Measurements from ENCODE around the gene TMEM213. TPM values are rescaled to one million over a fixed set of nuclear protein-coding genes. Genes with fewer than 3 reads are reported as not detected.

The TMEM213 gene
- total and polyA plus RNA-seq, 10 of the 15 experiments (the other 5 are each of a cell fraction or from before 2014, with no cell fraction given): not detected

GRCh38 chr7:138837627-138838026, 39.8 kb downstream of the TMEM213 start:
- ATAC-seq (no peak), FAIRE-seq (no peak), DNase-seq (ENCODE audit: low read depth, low spot score) (no peak)
- no peak overlapping the region for H3K9ac ChIP-seq (ENCODE audit: control insufficient read depth, insufficient read depth, low read length)
- ChIA-PET CTCF (interaction anchor here (0.8 kb wide), 1 partner anchor 23 kb away, joined by 3 read pairs; no protein-coding TSS in a partner anchor), POLR2A (no interaction called here), SMC1A (ENCODE audit: uncharacterized antibody, unreplicated experiment) (no interaction called here), RAD21 (ENCODE audit: unreplicated experiment) (interaction anchor here (0.6 kb wide), 1 partner anchor 17 kb away, joined by 3 read pairs; no protein-coding TSS in a partner anchor)
- no peaks in the 10 kb centered on the region for H3K4me1 ChIP-seq (ENCODE audit: control insufficient read depth, insufficient read depth, low read length)
- no peaks in the 10 kb centered on the region for H3K79me2 ChIP-seq (ENCODE audit: control insufficient read depth, insufficient read depth, low read length)
- no peaks in the 10 kb centered on the region for H3K9me3 ChIP-seq (replicated peaks; ENCODE audit: control insufficient read depth, insufficient read depth, low read length)
- H3K27ac ChIP-seq (ENCODE audit: control insufficient read depth, insufficient read depth): no peak overlapping the region
- H4K20me1 ChIP-seq (ENCODE audit: control insufficient read depth, insufficient read depth): no peaks in the 10 kb centered on the region
- H3K36me3 ChIP-seq (ENCODE audit: control insufficient read depth in 2 of 2, insufficient read depth in 2 of 2, low read length in 1 of 2): no peaks in the 10 kb centered on the region
- in situ Hi-C loops (cut with MboI) (no loop called here), intact Hi-C loops (cut with micrococcal nuclease; ENCODE audit: unreplicated experiment) (no loop called here)
- no peak overlapping the region for H3K4me2 ChIP-seq (ENCODE audit: control insufficient read depth, insufficient read depth)
- H2AFZ ChIP-seq (ENCODE audit: control insufficient read depth, low read depth, low read length): no peak overlapping the region
- H3K4me3 ChIP-seq: no peak overlapping the region
- no peaks in the 10 kb centered on the region for H3K27me3 ChIP-seq (replicated peaks in 1 of 2; ENCODE audit: control insufficient read depth in 2 of 2, insufficient read depth in 2 of 2, low read length in 1 of 2)
- BruUV-seq (replicated peaks): no TSS peak
- TF ChIP-seq MTA2 (IDR thresholded peaks at IDR 0.05; ENCODE audit: low read depth): no peak
- no peak for TF ChIP-seq SREBF2 (IDR thresholded peaks at IDR 0.05; ENCODE audit: low read length)
- no peak for TF ChIP-seq NFXL1 (IDR thresholded peaks at IDR 0.05; ENCODE audit: borderline replicate concordance)
- no peak for TF ChIP-seq ESRRA (IDR thresholded peaks at IDR 0.05; ENCODE audit: low read length)
- WGBS (ENCODE audit: insufficient coverage, insufficient replicate concordance, low lambda C conversion rate, missing lambda C conversion rate): 86% methylated on average over 13 of the region's 13 CpGs

- Histone ChIP-seq H3K9ac (ENCODE audit: control insufficient read depth, insufficient read depth, low read length) (no peak overlapping the region), H3K27me3 (replicated peaks in 1 of 2; ENCODE audit: control insufficient read depth in 2 of 2, insufficient read depth in 2 of 2, low read length in 1 of 2) (no peaks in the 10 kb centered on the region), H4K20me1 (ENCODE audit: control insufficient read depth, insufficient read depth) (no peaks in the 10 kb centered on the region), H3K9me3 (replicated peaks; ENCODE audit: control insufficient read depth, insufficient read depth, low read length) (no peaks in the 10 kb centered on the region), H3K36me3 (ENCODE audit: control insufficient read depth in 2 of 2, insufficient read depth in 2 of 2, low read length in 1 of 2) (no peaks in the 10 kb centered on the region), H3K79me2 (ENCODE audit: control insufficient read depth, insufficient read depth, low read length) (no peaks in the 10 kb centered on the region), H3K4me3 (no peak overlapping the region), H3K27ac (ENCODE audit: control insufficient read depth, insufficient read depth) (no peak overlapping the region), H3K4me1 (ENCODE audit: control insufficient read depth, insufficient read depth, low read length) (no peaks in the 10 kb centered on the region), H2AFZ (ENCODE audit: control insufficient read depth, low read depth, low read length) (no peak overlapping the region), H3K4me2 (ENCODE audit: control insufficient read depth, insufficient read depth) (no peak overlapping the region)
- ChIA-PET POLR2A (no interaction called here), SMC1A (ENCODE audit: uncharacterized antibody, unreplicated experiment) (no interaction called here), RAD21 (ENCODE audit: unreplicated experiment) (no interaction called here), CTCF (no interaction called here)
- WGBS (ENCODE audit: insufficient coverage, insufficient replicate concordance, low lambda C conversion rate, missing lambda C conversion rate): 55% methylated on average over 9 of the region's 9 CpGs
- no TSS peak for BruUV-seq (replicated peaks)
- intact Hi-C loops (cut with micrococcal nuclease; ENCODE audit: unreplicated experiment): no loop called here
- no peak for DNase-seq (ENCODE audit: low read depth, low spot score)
- no peak for ATAC-seq
- in situ Hi-C loops (cut with MboI): no loop called here
- FAIRE-seq: no peak
- TF ChIP-seq CEBPB (IDR thresholded peaks at IDR 0.05; ENCODE audit: borderline replicate concordance in 1 of 2, low read depth in 2 of 2, low read length in 2 of 2) (no peak), CHD2 (IDR thresholded peaks at IDR 0.05; ENCODE audit: borderline replicate concordance, low read depth, low read length) (no peak), CREM (IDR thresholded peaks at IDR 0.05; ENCODE audit: low read depth) (no peak)
These were observed 40.4 kb downstream of the TMEM213 start for GRCh38 chr7:138838166-138838565.
